Hepatocyte (in vitro differentiated cells): ENCODE results near the gene CNNM2. TPM values are rescaled to one million over a fixed set of nuclear protein-coding genes. Genes with fewer than 3 reads are reported as not detected.

Source experiments
- DNase-seq: peaks from one replicate; pipeline ENCODE4 v3.0.0-alpha.2; 2016; ENCODE audit warnings: low spot score
- H2AFZ ChIP-seq: fragments of 200-600 bp; sonication (generic); 2 replicates; pipeline ENCODE4 v1.6.0; 2016; ENCODE audit warnings: antibody characterized with exemption, mild to moderate bottlenecking
- H3K27ac ChIP-seq: fragments of 200-600 bp; sonication (generic); 2 replicates; pipeline ENCODE4 v1.5.1; 2016; ENCODE audit warnings: mild to moderate bottlenecking
- H3K27me3 ChIP-seq: fragments of 200-600 bp; sonication (generic); 2 replicates; pipeline ENCODE4 v1.6.1; 2016
- H3K36me3 ChIP-seq: fragments of 200-600 bp; sonication (generic); replicated peaks from 2 replicates; pipeline ENCODE4 v1.5.1; 2016; ENCODE audit warnings: low read depth; ENCODE audit not compliant: insufficient read depth
- H3K4me1 ChIP-seq: fragments of 200-600 bp; sonication (generic); 2 replicates; pipeline ENCODE4 v1.5.1; 2016; ENCODE audit warnings: mild to moderate bottlenecking, moderate library complexity; ENCODE audit not compliant: insufficient read depth
- H3K4me2 ChIP-seq: fragments of 200-600 bp; sonication (generic); 2 replicates; pipeline ENCODE4 v1.6.0; 2016
- H3K4me3 ChIP-seq: fragments of 200-600 bp; sonication (generic); 2 replicates; pipeline ENCODE4 v1.5.1; 2016; ENCODE audit warnings: mild to moderate bottlenecking
- H3K79me2 ChIP-seq: fragments of 200-600 bp; sonication (generic); 2 replicates; pipeline ENCODE4 v1.6.0; 2017; ENCODE audit warnings: mild to moderate bottlenecking
- H3K9me2 ChIP-seq: fragments of 200-600 bp; sonication (generic); replicated peaks from 2 replicates; pipeline ENCODE4 v1.6.0; 2017; ENCODE audit warnings: mild to moderate bottlenecking; ENCODE audit not compliant: insufficient read depth
- H3K9me3 ChIP-seq: fragments of 200-600 bp; sonication (generic); 2 replicates; pipeline ENCODE4 v1.5.1; 2016; ENCODE audit warnings: low read depth, mild to moderate bottlenecking
- H4K20me1 ChIP-seq: fragments of 200-600 bp; sonication (generic); 2 replicates; pipeline ENCODE4 v1.6.0; 2016; ENCODE audit warnings: mild to moderate bottlenecking; ENCODE audit not compliant: insufficient read depth, poor library complexity, severe bottlenecking
- CTCF ChIP-seq: fragments of 200-600 bp; sonication (generic); IDR thresholded peaks from 2 replicates; pipeline ENCODE4 v1.5.1; 2016; ENCODE audit warnings: antibody characterized with exemption, mild to moderate bottlenecking; ENCODE audit not compliant: poor library complexity
- EZH2 ChIP-seq: fragments of 200-600 bp; sonication (generic); IDR thresholded peaks from 2 replicates; pipeline ENCODE4 v1.6.1; 2016; ENCODE audit warnings: antibody characterized with exemption, mild to moderate bottlenecking, borderline replicate concordance
- EZH2phosphoT487 ChIP-seq: fragments of 200-600 bp; sonication (generic); IDR thresholded peaks from one replicate; pipeline ENCODE4 v1.6.1; 2018; ENCODE audit warnings: antibody characterized with exemption, mild to moderate bottlenecking, low read depth, moderate library complexity; ENCODE audit not compliant: unreplicated experiment, severe bottlenecking
- WGBS: methylation state at CpG from one replicate; pipeline ENCODE4 v1.1.6; 2016; ENCODE audit warnings: low lambda C conversion rate; ENCODE audit errors: missing lambda C conversion rate; 5-methylcytosine and 5-hydroxymethylcytosine counted together
- polyA plus RNA-seq: library from polyadenylated mRNA; unstranded; fragments of >200 nt; fragmentation: Nextera tagmentation; extraction: Ambion mirVana; gene quantifications from 2 replicates; pipeline ENCODE4 v1.2.1, GENCODE V29; 2016
- total RNA-seq: library from RNA; depleted of rRNA; stranded (reverse); fragments of >200 nt; gene quantifications from 2 replicates; pipeline ENCODE4 v1.2.3, GENCODE V29; 2014

The CNNM2 gene
- total and polyA plus RNA-seq, 2 experiments from 2014 or later, result 6.8 to 9.8 TPM

- no peak overlapping the region for H2AFZ ChIP-seq
- no peak overlapping the region for H3K4me2 ChIP-seq
- no peak for TF ChIP-seq EZH2
- TF ChIP-seq EZH2phosphoT487, result no peak
- TF ChIP-seq CTCF, result no peak
- H4K20me1 ChIP-seq, result no peaks in the 10 kb centered on the region
- H3K79me2 ChIP-seq, result no peaks in the 10 kb centered on the region
- H3K4me3 ChIP-seq, result no peak overlapping the region
- H3K27ac ChIP-seq, result no peak overlapping the region
- no peaks in the 10 kb centered on the region for H3K36me3 ChIP-seq
- H3K4me1 ChIP-seq, result no peaks in the 10 kb centered on the region
- no peaks in the 10 kb centered on the region for H3K9me2 ChIP-seq
- H3K27me3 ChIP-seq, result no peaks in the 10 kb centered on the region
- WGBS, result 78% methylated on average over 2 of the region's 2 CpGs
- no peak for DNase-seq
- no peaks in the 10 kb centered on the region for H3K9me3 ChIP-seq
Observed at GRCh38 chr10:103038570-103038969, 120.5 kb downstream of the CNNM2 start.

- H2AFZ ChIP-seq, result no peak overlapping the region
- H3K27ac ChIP-seq, result no peak overlapping the region
- WGBS, result 90% methylated on average over 4 of the region's 4 CpGs
- H3K4me1 ChIP-seq, result no peaks in the 10 kb centered on the region
- H3K4me3 ChIP-seq, result no peak overlapping the region
- TF ChIP-seq CTCF (no peak), EZH2phosphoT487 (no peak), EZH2 (no peak)
- H3K4me2 ChIP-seq, result no peak overlapping the region
- no peaks in the 10 kb centered on the region for H3K9me2 ChIP-seq
- no peaks in the 10 kb centered on the region for H3K27me3 ChIP-seq
- no peaks in the 10 kb centered on the region for H3K9me3 ChIP-seq
- H3K36me3 ChIP-seq, result no peaks in the 10 kb centered on the region
- no peaks in the 10 kb centered on the region for H3K79me2 ChIP-seq
- H4K20me1 ChIP-seq, result no peaks in the 10 kb centered on the region
- DNase-seq, result no peak
Observed at GRCh38 chr10:103040418-103040817, 122.3 kb downstream of the CNNM2 start.

- Histone ChIP-seq H3K27ac (no peak overlapping the region), H3K4me1 (no peaks in the 10 kb centered on the region), H3K27me3 (no peaks in the 10 kb centered on the region), H3K9me3 (no peaks in the 10 kb centered on the region), H3K9me2 (no peaks in the 10 kb centered on the region), H3K36me3 (no peaks in the 10 kb centered on the region), H3K4me2 (no peak overlapping the region), H3K4me3 (no peak overlapping the region), H4K20me1 (no peaks in the 10 kb centered on the region), H3K79me2 (no peaks in the 10 kb centered on the region), H2AFZ (no peak overlapping the region)
- no peak for DNase-seq
- TF ChIP-seq EZH2, result no peak
- no peak for TF ChIP-seq EZH2phosphoT487
- no peak for TF ChIP-seq CTCF
- WGBS, result 69% methylated on average over 6 of the region's 6 CpGs
Observed at GRCh38 chr10:103041391-103041790, 123.3 kb downstream of the CNNM2 start.

GRCh38 chr10:103042129-103042528, 124.0 kb downstream of the CNNM2 start:
- no peak for DNase-seq
- Histone ChIP-seq H3K27ac (no peak overlapping the region), H3K9me2 (no peaks in the 10 kb centered on the region), H3K4me2 (no peak overlapping the region), H3K9me3 (no peaks in the 10 kb centered on the region), H3K4me1 (no peaks in the 10 kb centered on the region), H3K36me3 (no peaks in the 10 kb centered on the region), H3K79me2 (no peaks in the 10 kb centered on the region), H3K4me3 (no peak overlapping the region), H4K20me1 (no peaks in the 10 kb centered on the region), H2AFZ (no peak overlapping the region), H3K27me3 (no peaks in the 10 kb centered on the region)
- WGBS, result 74% methylated on average over 4 of the region's 5 CpGs
- TF ChIP-seq EZH2phosphoT487 (no peak), CTCF (no peak), EZH2 (no peak)
